GM21381 (cell line): ENCODE measurements around the gene TMEM53.
A peak's percentile ranks its signal among the peaks of the same experiment; 100 is the strongest.
"Not testable (repeated sequence)": the region's sequence is repeated elsewhere in the genome, so short reads cannot be mapped to it uniquely, and the experiment has no call there.

ENCODE experiments used
- ATAC-seq: cut with Tn5 transposase; IDR thresholded peaks from one replicate; pipeline ENCODE4 v1.9.1; 2021; ENCODE audit warnings: mild to moderate bottlenecking, moderate library complexity; ENCODE audit not compliant: unreplicated experiment

TMEM53 gene

GRCh38 chr1:44673675-44674112 is 587 bp downstream of the TMEM53 start:
- no peak for ATAC-seq

GRCh38 chr1:44672961-44673674 is 1.2 kb downstream of the TMEM53 start:
- ATAC-seq = no peak

GRCh38 chr1:44672254-44672955 is 1.9 kb downstream of the TMEM53 start:
- ATAC-seq = no peak

- ATAC-seq = no peak
Observed at GRCh38 chr1:44670751-44671640, 3.3 kb downstream of the TMEM53 start.

GRCh38 chr1:44666719-44667118 is 7.6 kb downstream of the TMEM53 start:
- not testable (repeated sequence) for ATAC-seq

GRCh38 chr1:44664730-44665370 is 9.4 kb downstream of the TMEM53 start:
- ATAC-seq = no peak

- no peak for ATAC-seq
Observed at GRCh38 chr1:44663417-44663816, 10.9 kb downstream of the TMEM53 start.

GRCh38 chr1:44662683-44663030 is 11.6 kb downstream of the TMEM53 start:
- no peak for ATAC-seq

GRCh38 chr1:44661781-44662682 is 12.2 kb downstream of the TMEM53 start:
- ATAC-seq = no peak

GRCh38 chr1:44660176-44660575 is 14.1 kb downstream of the TMEM53 start:
- no peak for ATAC-seq

GRCh38 chr1:44659566-44659965 is 14.7 kb downstream of the TMEM53 start:
- ATAC-seq = no peak

GRCh38 chr1:44655609-44656008 is 18.7 kb downstream of the TMEM53 start:
- ATAC-seq = no peak

- no peak for ATAC-seq
Observed at GRCh38 chr1:44654621-44655187, 19.6 kb downstream of the TMEM53 start.

GRCh38 chr1:44653107-44653964 is 20.9 kb downstream of the TMEM53 start:
- no peak for ATAC-seq

- ATAC-seq = peak; percentile 72
Observed at GRCh38 chr1:44652445-44653106, 21.7 kb downstream of the TMEM53 start.

- no peak for ATAC-seq
Observed at GRCh38 chr1:44651069-44651468, 23.2 kb downstream of the TMEM53 start.

GRCh38 chr1:44650159-44650831 is 24.0 kb downstream of the TMEM53 start:
- ATAC-seq = no peak

GRCh38 chr1:44649788-44650158 is 24.5 kb downstream of the TMEM53 start:
- ATAC-seq = no peak
